ENCODE data around the gene SYNDIG1L.

Gene SYNDIG1L

DNA sequence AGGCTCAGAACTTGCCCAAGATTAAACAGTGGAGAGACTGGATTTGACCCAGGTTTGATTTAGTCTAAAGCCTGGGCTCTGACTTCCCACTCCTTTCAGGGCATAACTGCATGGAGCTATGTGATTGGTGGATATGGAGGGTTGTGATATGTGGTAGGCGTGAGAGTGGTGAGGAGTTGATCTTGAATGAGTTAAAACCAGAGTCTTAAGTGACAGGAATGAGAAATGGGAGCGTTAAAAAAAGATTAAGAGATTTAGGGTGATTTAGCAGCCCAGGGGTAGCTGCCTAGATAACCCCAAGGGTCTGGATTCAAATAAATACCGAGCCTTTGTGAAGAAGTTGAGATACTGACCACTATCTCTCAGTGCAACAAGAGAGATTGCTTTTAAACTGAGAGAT is 8.4 kb downstream of the SYNDIG1L start:
- Histone ChIP-seq H3K9ac (no peak overlapping the region), H3K4me3 (no peak overlapping the region), H3K9me3 (no peaks in the 10 kb centered on the region), H3K4me1 (no peaks in the 10 kb centered on the region), H3K4me2 (no peak overlapping the region), H4K20me1 (no peaks in the 10 kb centered on the region), H3K27ac (no peak overlapping the region), H3K36me3 (no peaks in the 10 kb centered on the region), H3K27me3 (peaks cover 5% of the 10 kb centered on the region; the same call in 1 of the 2 replicates)
- TF ChIP-seq Cebpa-rat (IDR thresholded peaks at IDR 0.05) = no peak

- H3K4me3 ChIP-seq = no peak overlapping the region
- no peak overlapping the region for H3K27ac ChIP-seq
- H3K4me2 ChIP-seq = no peak overlapping the region
- no peaks in the 10 kb centered on the region for H4K20me1 ChIP-seq
- no peaks in the 10 kb centered on the region for H3K4me1 ChIP-seq
- H3K9ac ChIP-seq = no peak overlapping the region
- H3K9me3 ChIP-seq = no peaks in the 10 kb centered on the region
- peaks cover 5% of the 10 kb centered on the region; the same call in 1 of the 2 replicates for H3K27me3 ChIP-seq
- no peaks in the 10 kb centered on the region for H3K36me3 ChIP-seq
- TF ChIP-seq Cebpa-rat (IDR thresholded peaks at IDR 0.05) = no peak
Observed at GRCh38 chr14:74417201-74417600, 8.8 kb downstream of the SYNDIG1L start.

DNA sequence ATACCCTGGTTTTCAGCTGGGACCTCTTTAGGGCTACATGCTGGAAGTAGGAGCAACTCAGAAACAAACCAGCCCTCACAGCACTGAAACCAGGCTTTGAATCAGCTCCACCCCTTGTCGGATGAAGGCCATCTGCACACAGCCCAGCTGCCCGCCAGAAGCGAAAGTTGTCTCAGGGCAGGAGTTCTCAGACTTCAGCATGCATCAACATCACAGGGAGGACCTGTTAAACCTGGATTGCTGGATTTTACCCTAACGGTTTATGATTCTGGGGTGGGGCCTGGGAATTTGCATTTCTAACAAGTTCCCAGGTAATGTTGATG is 10.9 kb downstream of the SYNDIG1L start:
- no peak for TF ChIP-seq Cebpa-rat (IDR thresholded peaks at IDR 0.05)
- H3K36me3 ChIP-seq = no peaks in the 10 kb centered on the region
- H3K4me1 ChIP-seq = no peaks in the 10 kb centered on the region
- no peaks in the 10 kb centered on the region for H3K9me3 ChIP-seq
- no peak overlapping the region for H3K4me2 ChIP-seq
- no peaks in the 10 kb centered on the region for H3K27me3 ChIP-seq
- no peak overlapping the region for H3K27ac ChIP-seq
- H3K9ac ChIP-seq = no peak overlapping the region
- H4K20me1 ChIP-seq = no peaks in the 10 kb centered on the region
- no peak overlapping the region for H3K4me3 ChIP-seq

- Histone ChIP-seq H3K36me3 (no peaks in the 10 kb centered on the region), H3K9ac (no peak overlapping the region), H3K27ac (no peak overlapping the region), H3K9me3 (no peaks in the 10 kb centered on the region), H3K27me3 (no peaks in the 10 kb centered on the region), H3K4me2 (no peak overlapping the region), H3K4me1 (no peaks in the 10 kb centered on the region), H3K4me3 (no peak overlapping the region), H4K20me1 (no peaks in the 10 kb centered on the region)
- TF ChIP-seq Cebpa-rat (IDR thresholded peaks at IDR 0.05) = no peak
Observed at GRCh38 chr14:74414403-74415114, 11.5 kb downstream of the SYNDIG1L start.

DNA sequence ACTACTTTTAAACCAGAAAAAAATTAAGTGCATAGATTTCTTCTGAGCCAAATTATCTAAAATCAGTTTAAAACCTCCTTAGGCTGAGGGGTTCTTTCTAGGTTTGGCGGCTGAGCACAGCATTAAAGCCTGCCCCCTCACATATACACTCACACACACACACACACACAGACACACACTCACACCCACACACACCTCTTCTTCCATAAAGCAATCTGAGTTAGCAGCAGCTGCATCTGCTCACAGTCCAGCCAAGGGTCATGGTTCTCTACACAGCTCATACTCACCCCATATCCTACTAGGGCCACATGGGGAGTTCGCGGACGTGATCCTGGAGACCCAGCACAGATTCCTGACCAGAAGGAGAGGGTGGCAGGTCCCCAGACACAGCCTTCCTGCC is 12.4 kb downstream of the SYNDIG1L start:
- no peak overlapping the region for H3K4me3 ChIP-seq
- no peak overlapping the region for H3K9ac ChIP-seq
- no peak overlapping the region for H3K4me2 ChIP-seq
- TF ChIP-seq Cebpa-rat (IDR thresholded peaks at IDR 0.05) = no peak
- no peaks in the 10 kb centered on the region for H3K36me3 ChIP-seq
- H3K27me3 ChIP-seq = no peaks in the 10 kb centered on the region
- no peaks in the 10 kb centered on the region for H4K20me1 ChIP-seq
- H3K4me1 ChIP-seq = no peaks in the 10 kb centered on the region; the same call in 1 of the 2 replicates
- no peak overlapping the region for H3K27ac ChIP-seq
- H3K9me3 ChIP-seq = no peaks in the 10 kb centered on the region

DNA sequence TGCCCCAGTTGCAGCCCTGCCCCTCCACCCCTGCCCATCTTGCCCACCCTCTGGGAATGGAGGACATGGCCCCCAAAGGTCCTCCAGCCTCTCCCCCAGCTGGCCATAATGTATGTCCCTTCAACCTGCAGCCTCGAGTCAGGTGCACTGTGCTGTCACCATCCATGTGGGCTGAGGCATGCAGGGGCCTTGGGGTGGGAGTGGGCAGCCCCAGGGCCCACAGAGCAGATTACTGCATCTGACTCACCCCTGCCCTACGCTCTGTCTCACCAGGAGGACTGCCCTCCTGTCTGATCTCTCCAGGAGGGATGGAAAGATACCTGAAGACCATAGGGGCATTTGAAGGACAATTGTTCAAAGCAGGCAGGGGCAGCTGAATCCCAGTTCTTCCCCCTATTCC is 13.3 kb downstream of the SYNDIG1L start:
- Histone ChIP-seq H3K27ac (no peak overlapping the region), H3K36me3 (no peaks in the 10 kb centered on the region), H3K4me1 (peaks cover 9% of the 10 kb centered on the region), H3K4me3 (no peak overlapping the region), H3K27me3 (no peaks in the 10 kb centered on the region), H3K4me2 (no peak overlapping the region), H3K9ac (no peak overlapping the region), H4K20me1 (no peaks in the 10 kb centered on the region), H3K9me3 (no peaks in the 10 kb centered on the region)
- no peak for TF ChIP-seq Cebpa-rat (IDR thresholded peaks at IDR 0.05)

DNA sequence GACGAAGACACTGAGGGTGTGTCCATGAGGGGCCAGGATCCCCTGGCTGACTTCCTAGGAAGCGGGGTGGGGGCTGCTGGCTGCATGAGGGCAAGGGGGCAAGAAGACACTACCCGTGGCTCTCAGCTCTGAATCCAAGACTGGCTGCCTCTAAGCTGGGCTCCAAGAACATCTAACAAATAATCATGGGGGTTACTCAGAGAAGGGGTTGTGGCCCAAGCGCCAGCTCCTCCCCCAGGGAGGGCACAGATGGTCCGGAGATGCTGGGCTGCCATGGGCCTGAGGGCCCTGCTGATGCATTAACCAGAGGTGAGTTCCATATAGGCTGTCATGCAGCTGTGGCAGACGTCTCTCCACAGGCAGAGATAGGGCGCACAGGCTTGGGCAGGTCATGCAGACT is 14.3 kb downstream of the SYNDIG1L start:
- Histone ChIP-seq H4K20me1 (no peaks in the 10 kb centered on the region), H3K36me3 (no peaks in the 10 kb centered on the region), H3K9me3 (no peaks in the 10 kb centered on the region), H3K4me3 (no peak overlapping the region), H3K27me3 (no peaks in the 10 kb centered on the region), H3K4me2 (no peak overlapping the region), H3K4me1 (peaks cover 20% of the 10 kb centered on the region), H3K9ac (no peak overlapping the region), H3K27ac (no peak overlapping the region)
- TF ChIP-seq Cebpa-rat (IDR thresholded peaks at IDR 0.05) = no peak

GRCh38 chr14:74409441-74409840 is 16.6 kb downstream of the SYNDIG1L start:
- TF ChIP-seq Cebpa-rat (IDR thresholded peaks at IDR 0.05) = no peak
- peaks cover 42% of the 10 kb centered on the region for H3K4me1 ChIP-seq

DNA sequence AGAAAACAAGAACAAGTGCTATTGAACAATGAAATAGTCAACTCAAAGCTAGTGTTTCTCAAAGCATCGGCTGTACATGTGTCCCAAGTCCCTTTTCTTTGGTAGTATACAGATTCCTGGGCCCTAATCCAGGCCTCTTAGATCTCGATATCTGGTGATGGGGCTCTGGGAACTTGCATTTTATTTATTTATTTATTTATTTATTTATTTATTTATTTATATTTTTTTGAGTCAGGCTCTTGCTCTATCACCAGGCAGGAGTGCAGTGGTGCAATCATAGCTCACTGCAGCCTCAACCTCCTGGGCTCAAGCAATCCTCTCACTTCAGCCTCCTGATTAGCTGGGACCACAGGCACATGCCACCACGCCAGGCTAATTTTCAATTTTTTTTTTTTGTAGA is 17.1 kb downstream of the SYNDIG1L start:
- Histone ChIP-seq H3K27ac (no peak overlapping the region), H3K4me3 (no peak overlapping the region), H3K9ac (no peak overlapping the region), H3K9me3 (no peaks in the 10 kb centered on the region), H4K20me1 (no peaks in the 10 kb centered on the region), H3K27me3 (no peaks in the 10 kb centered on the region), H3K36me3 (no peaks in the 10 kb centered on the region), H3K4me1 (peaks cover 48% of the 10 kb centered on the region), H3K4me2 (no peak overlapping the region)
- no peak for TF ChIP-seq Cebpa-rat (IDR thresholded peaks at IDR 0.05)

More at GRCh38 chr14:74409441-74409840, 16.6 kb downstream of the SYNDIG1L start:
- Histone ChIP-seq H4K20me1 (no peaks in the 10 kb centered on the region), H3K27me3 (no peaks in the 10 kb centered on the region), H3K9me3 (no peaks in the 10 kb centered on the region), H3K4me3 (no peak overlapping the region), H3K27ac (peak overlapping the region; percentile 30; the same call in 1 of the 2 replicates), H3K9ac (no peak overlapping the region), H3K36me3 (no peaks in the 10 kb centered on the region), H3K4me2 (no peak overlapping the region)

DNA sequence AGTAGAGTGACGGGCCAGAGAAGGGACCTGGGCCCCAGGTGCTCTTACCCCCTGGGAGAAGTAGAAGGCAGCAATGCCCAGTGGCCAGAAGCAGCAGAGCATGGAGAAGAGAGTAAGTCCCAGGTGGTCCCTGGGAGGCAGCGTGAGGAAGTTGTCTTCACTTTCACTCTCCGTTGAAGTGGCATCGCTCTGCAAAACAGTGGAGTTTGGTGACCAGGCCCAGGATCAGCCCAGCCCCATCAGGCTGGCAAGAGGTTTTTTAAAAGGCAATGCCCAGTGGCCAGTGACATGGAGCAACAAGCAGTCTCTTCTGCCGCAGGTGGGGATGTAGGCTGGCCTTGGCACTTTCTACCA is 18.2 kb downstream of the SYNDIG1L start:
- peak overlapping the region; percentile 99 for H3K4me2 ChIP-seq
- H3K9me3 ChIP-seq = no peaks in the 10 kb centered on the region
- no peaks in the 10 kb centered on the region for H3K36me3 ChIP-seq
- H3K4me3 ChIP-seq = no peak overlapping the region
- TF ChIP-seq Cebpa-rat (IDR thresholded peaks at IDR 0.05) = no peak
- H3K27me3 ChIP-seq = no peaks in the 10 kb centered on the region
- H3K4me1 ChIP-seq = peaks cover 58% of the 10 kb centered on the region
- H3K27ac ChIP-seq = peak overlapping the region; percentile 95
- H4K20me1 ChIP-seq = no peaks in the 10 kb centered on the region
- H3K9ac ChIP-seq = peak overlapping the region; percentile 52; the same call in 1 of the 2 replicates

Data from BLaER1 (cell line).